ENCODE measurements around the gene PCDH18.

- TF ChIP-seq TAF1 (IDR thresholded peaks at IDR 0.05; ENCODE audit: low read depth) (no peak), RAD21 (IDR thresholded peaks at IDR 0.05; ENCODE audit: low read depth) (no peak), REST (IDR thresholded peaks at IDR 0.05; ENCODE audit: low read depth) (no peak), TEAD4 (IDR thresholded peaks at IDR 0.05) (no peak), CEBPB (IDR thresholded peaks at IDR 0.05) (no peak)
Observed at GRCh38 chr4:137543648-137544047, 11.4 kb upstream of the PCDH18 start.
